SK-N-SH (cell line): ENCODE measurements around the gene PICK1. TPM values are rescaled to one million over a fixed set of nuclear protein-coding genes. Genes with fewer than 3 reads are reported as not detected.

Experiments used
- CTCF ChIA-PET: fragments of 300-600, 350-600 bp; formaldehyde crosslinking; extraction: SDS; loops from one replicate; lab custom pipeline; 2021; lab: Yijun Ruan, JAX
- POLR2A ChIA-PET: fragments of 350-600 bp; sonication (Branson Sonifier 250); formaldehyde crosslinking; extraction: SDS; loops from one replicate; lab custom pipeline; 2020; ENCODE audit warnings: antibody characterized with exemption, inconsistent platforms; lab: Yijun Ruan, JAX
- DNase-seq: peaks from one replicate; pipeline ENCODE4 v3.0.0; 2012
- H2AFZ ChIP-seq: fragments of 200-600 bp; sonication (generic); 2 replicates; pipeline ENCODE4 v1.8.1; 2016; ENCODE audit warnings: antibody characterized with exemption, mild to moderate bottlenecking, low read depth
- H3F3A ChIP-seq: fragments of 200-600 bp; sonication (generic); replicated peaks from 2 replicates; pipeline ENCODE3; 2016; ENCODE audit warnings: antibody characterized with exemption, mild to moderate bottlenecking; ENCODE audit not compliant: insufficient read depth
- H3K27ac ChIP-seq, 2 experiments: fragments of 200-500 bp in 1 of 2; fragments of 200-600 bp in 1 of 2; sonication (Bioruptor generic) in 1 of 2; sonication (generic), shearing (Covaris generic) in 1 of 2; 2 replicates each; pipeline versions ENCODE4 v1.5.1 to v1.6.1; 2014 to 2016; ENCODE audit warnings: low read depth in 2 of 2, inconsistent platforms in 1 of 2, low read length in 1 of 2, mild to moderate bottlenecking in 1 of 2, mixed read lengths in 1 of 2
- H3K27me3 ChIP-seq: fragments of 200-600 bp; sonication (generic), shearing (Covaris generic); 2 replicates; pipeline ENCODE4 v1.6.1; 2016; ENCODE audit warnings: mixed run types; ENCODE audit not compliant: insufficient read depth
- H3K36me3 ChIP-seq, 2 experiments: fragments of 200-500 bp in 1 of 2; fragments of 200-600 bp in 1 of 2; sonication (Bioruptor generic) in 1 of 2; sonication (generic) in 1 of 2; replicated peaks in 1 of 2; 2 replicates each; pipeline versions ENCODE3 to v1.5.1; 2014 to 2016; ENCODE audit warnings: low read length in 1 of 2, mild to moderate bottlenecking in 1 of 2; ENCODE audit not compliant: insufficient read depth in 2 of 2, control insufficient read depth in 1 of 2
- H3K4me1 ChIP-seq, 2 experiments: fragments of 200-500 bp in 1 of 2; fragments of 200-600 bp in 1 of 2; sonication (Bioruptor generic) in 1 of 2; sonication (generic), shearing (Covaris generic) in 1 of 2; 2 replicates each; pipeline versions ENCODE4 v1.5.1 to v1.6.1; 2014 to 2016; ENCODE audit warnings: low read depth in 1 of 2, low read length in 1 of 2, mixed run types in 1 of 2; ENCODE audit not compliant: insufficient read depth in 2 of 2, control insufficient read depth in 1 of 2
- H3K4me2 ChIP-seq: fragments of 200-600 bp; sonication (generic), shearing (Covaris generic); 2 replicates; pipeline ENCODE4 v1.6.1; 2017; ENCODE audit warnings: mixed run types
- H3K4me3 ChIP-seq, 2 experiments: fragments of 200-500 bp in 1 of 2; fragments of 200-600 bp in 1 of 2; sonication (Bioruptor generic) in 1 of 2; sonication (generic), shearing (Covaris generic) in 1 of 2; 2 replicates each; pipeline versions ENCODE4 v1.5.1 to v1.8.1; 2014 to 2016; ENCODE audit warnings: low read depth in 2 of 2, inconsistent platforms in 1 of 2, low read length in 1 of 2, mild to moderate bottlenecking in 1 of 2, mixed read lengths in 1 of 2, moderate library complexity in 1 of 2
- H3K79me2 ChIP-seq: fragments of 200-600 bp; sonication (generic); 2 replicates; pipeline ENCODE4 v1.8.1; 2017; ENCODE audit warnings: mild to moderate bottlenecking; ENCODE audit not compliant: insufficient read depth
- H3K9ac ChIP-seq: fragments of 200-600 bp; sonication (generic); 2 replicates; pipeline ENCODE4 v1.6.1; 2017; ENCODE audit warnings: mixed run types
- H3K9me2 ChIP-seq: fragments of 200-600 bp; sonication (generic); 2 replicates; pipeline ENCODE4 v1.6.1; 2017; ENCODE audit warnings: mixed run types
- H3K9me3 ChIP-seq: fragments of 200-600 bp; sonication (generic); 2 replicates; pipeline ENCODE4 v1.6.1; 2017; ENCODE audit warnings: mixed run types, mild to moderate bottlenecking, moderate library complexity
- H4K20me1 ChIP-seq: fragments of 200-600 bp; sonication (generic); 2 replicates; pipeline ENCODE4 v1.6.1; 2017; ENCODE audit warnings: mild to moderate bottlenecking, mixed run types; ENCODE audit not compliant: insufficient read depth
- MAX ChIP-seq: IDR thresholded peaks from 2 replicates; pipeline ENCODE4 v1.4.0; 2012; ENCODE audit warnings: low read depth
- PBX3 ChIP-seq: IDR thresholded peaks from 2 replicates; pipeline ENCODE4; 2012
- POLR2AphosphoS5 ChIP-seq: IDR thresholded peaks from 2 replicates; pipeline ENCODE4 v1.6.1; 2012; ENCODE audit warnings: low read depth, low read length
- YY1 ChIP-seq: IDR thresholded peaks from 2 replicates; pipeline ENCODE4 v1.4.0; 2012; ENCODE audit warnings: low read depth, mild to moderate bottlenecking
- ZBTB33 ChIP-seq: IDR thresholded peaks from 2 replicates; pipeline ENCODE4 v1.4.0; 2012; ENCODE audit warnings: low read depth, borderline replicate concordance
- WGBS: methylation state at CpG from one replicate; pipeline ENCODE4 v1.1.6; 2017; ENCODE audit warnings: low lambda C conversion rate; 5-methylcytosine and 5-hydroxymethylcytosine counted together
- polyA plus RNA-seq, 3 experiments: library from polyadenylated mRNA; depleted of rRNA; stranded (reverse); fragments of >200 nt; gene quantifications; 2 replicates each; pipeline ENCODE4 v1.2.3, GENCODE V29; 2012

PICK1 gene
- polyA plus RNA-seq, 1 of the 3 experiments (the other 2 are of a cell fraction): 36.8 TPM

GRCh38 chr22:38089474-38089851, 32.3 kb downstream of the PICK1 start:
- Histone ChIP-seq H3K79me2 (no peaks in the 10 kb centered on the region), H3K9me3 (no peaks in the 10 kb centered on the region), H3K27me3 (no peaks in the 10 kb centered on the region), H3K9ac (no peak overlapping the region)
- WGBS: no CpG with 5 or more reads among the region's 34 CpGs
- ChIA-PET POLR2A (no interaction called here), CTCF (interaction anchor here (1.2 kb wide), 1 partner anchor 10 kb away, joined by 3 read pairs; no protein-coding TSS in a partner anchor)
- TF ChIP-seq ZBTB33: no peak
- no peak for TF ChIP-seq PBX3
- no peak for TF ChIP-seq YY1
- TF ChIP-seq, all 33 proteins: peak for 0
- no peak overlapping the region for H3K27ac ChIP-seq
- H3K36me3 ChIP-seq: no peaks in the 10 kb centered on the region
- no peaks in the 10 kb centered on the region for H4K20me1 ChIP-seq
- H2AFZ ChIP-seq: no peak overlapping the region
- no peak overlapping the region for H3K4me3 ChIP-seq
- no peaks in the 10 kb centered on the region for H3K4me1 ChIP-seq
- no peaks in the 10 kb centered on the region for H3K9me2 ChIP-seq
- no peaks in the 10 kb centered on the region for H3F3A ChIP-seq
- no peak for DNase-seq
- H3K4me2 ChIP-seq: no peak overlapping the region

- Histone ChIP-seq H3F3A (no peaks in the 10 kb centered on the region), H3K9me2 (no peaks in the 10 kb centered on the region), H3K9me3 (no peaks in the 10 kb centered on the region), H3K4me1 (no peaks in the 10 kb centered on the region), H3K4me3 (no peak overlapping the region), H3K36me3 (no peaks in the 10 kb centered on the region), H4K20me1 (no peaks in the 10 kb centered on the region), H3K9ac (no peak overlapping the region), H3K4me2 (no peak overlapping the region), H3K27me3 (no peaks in the 10 kb centered on the region), H3K79me2 (no peaks in the 10 kb centered on the region), H3K27ac (no peak overlapping the region), H2AFZ (no peak overlapping the region)
- TF ChIP-seq MAX (no peak), POLR2AphosphoS5 (no peak), PBX3 (no peak)
- ChIA-PET CTCF (no interaction called here), POLR2A (no interaction called here)
- 84% methylated on average over 11 of the region's 15 CpGs for WGBS
- no peak for DNase-seq
Observed at GRCh38 chr22:38097058-38097457, 39.9 kb downstream of the PICK1 start.
